ENCODE measurements around the gene PLCL1.

- TF ChIP-seq CTCF (IDR thresholded peaks at IDR 0.05) (no peak), POLR2A (IDR thresholded peaks at IDR 0.05) (no peak)
These were observed 125.5 kb downstream of the PLCL1 start for GRCh38 chr2:197929886-197930227.

All from lower leg skin (tissue), 3 donors.